OCI-LY3 (cell line): Measurements from ENCODE around the gene RNPEPL1.

Experiments used
- H2AFZ ChIP-seq: fragments of 200-600, 300-600 bp; shearing (Covaris generic); 2 replicates; pipeline ENCODE4 v1.6.0; 2014; ENCODE audit warnings: antibody characterized with exemption, low read depth, low read length
- H3K27ac ChIP-seq: fragments of 200-600, 300-600 bp; sonication (generic); 2 replicates; pipeline ENCODE4 v1.5.1; 2014; ENCODE audit warnings: mild to moderate bottlenecking, low read length, moderate library complexity, mixed read lengths
- H3K27me3 ChIP-seq: fragments of 200-600, 300-600 bp; sonication (generic); 2 replicates; pipeline ENCODE4 v1.6.1; 2014; ENCODE audit warnings: low read depth, low read length, mixed read lengths
- H3K36me3 ChIP-seq: fragments of 200-600, 300-600 bp; sonication (generic); replicated peaks from 2 replicates; pipeline ENCODE3; 2014; ENCODE audit warnings: low read depth, low read length, mixed read lengths
- H3K4me1 ChIP-seq: fragments of 300-600, 200-600 bp; sonication (generic); 2 replicates; pipeline ENCODE4 v1.6.1; 2014; ENCODE audit warnings: low read length, mixed read lengths
- H3K4me2 ChIP-seq: fragments of 200-600, 300-600 bp; sonication (generic); 2 replicates; pipeline ENCODE4 v1.6.1; 2014; ENCODE audit warnings: low read length, mixed read lengths
- H3K4me3 ChIP-seq: fragments of 300-600, 200-600 bp; sonication (generic); 2 replicates; pipeline ENCODE4 v1.5.1; 2014; ENCODE audit warnings: antibody characterized with exemption, mild to moderate bottlenecking, low read length, moderate library complexity
- H3K79me2 ChIP-seq: fragments of 300-600, 200-600 bp; shearing (Covaris generic); 2 replicates; pipeline ENCODE4 v1.6.1; 2014; ENCODE audit warnings: mild to moderate bottlenecking, low read length, mixed read lengths
- H3K9ac ChIP-seq: fragments of 300-600, 200-600 bp; shearing (Covaris generic); 2 replicates; pipeline ENCODE4 v1.6.0; 2014; ENCODE audit warnings: mild to moderate bottlenecking, low read length, moderate library complexity
- H3K9me3 ChIP-seq: fragments of 200-600, 300-600 bp; shearing (Covaris generic); 2 replicates; pipeline ENCODE4 v1.6.1; 2014; ENCODE audit warnings: low read length, mixed read lengths; ENCODE audit not compliant: insufficient read depth
- H4K20me1 ChIP-seq: fragments of 200-600, 300-600 bp; sonication (generic); 2 replicates; pipeline ENCODE4 v1.6.1; 2016; ENCODE audit warnings: low read length, mixed read lengths; ENCODE audit not compliant: insufficient read depth
- EZH2phosphoT487 ChIP-seq: fragments of 200-600 bp; shearing (Covaris generic); IDR thresholded peaks from 2 replicates; pipeline ENCODE4 v1.6.1; 2018; ENCODE audit warnings: antibody characterized with exemption, mixed run types, low read depth
- TF ChIP-seq, protein P1 (sequence below): fragments of 200-600, 300-600 bp; sonication (generic); IDR thresholded peaks from 2 replicates; pipeline ENCODE4 v1.5.1; 2014; ENCODE audit warnings: antibody characterized with exemption, low read length, low read depth

Gene RNPEPL1

DNA sequence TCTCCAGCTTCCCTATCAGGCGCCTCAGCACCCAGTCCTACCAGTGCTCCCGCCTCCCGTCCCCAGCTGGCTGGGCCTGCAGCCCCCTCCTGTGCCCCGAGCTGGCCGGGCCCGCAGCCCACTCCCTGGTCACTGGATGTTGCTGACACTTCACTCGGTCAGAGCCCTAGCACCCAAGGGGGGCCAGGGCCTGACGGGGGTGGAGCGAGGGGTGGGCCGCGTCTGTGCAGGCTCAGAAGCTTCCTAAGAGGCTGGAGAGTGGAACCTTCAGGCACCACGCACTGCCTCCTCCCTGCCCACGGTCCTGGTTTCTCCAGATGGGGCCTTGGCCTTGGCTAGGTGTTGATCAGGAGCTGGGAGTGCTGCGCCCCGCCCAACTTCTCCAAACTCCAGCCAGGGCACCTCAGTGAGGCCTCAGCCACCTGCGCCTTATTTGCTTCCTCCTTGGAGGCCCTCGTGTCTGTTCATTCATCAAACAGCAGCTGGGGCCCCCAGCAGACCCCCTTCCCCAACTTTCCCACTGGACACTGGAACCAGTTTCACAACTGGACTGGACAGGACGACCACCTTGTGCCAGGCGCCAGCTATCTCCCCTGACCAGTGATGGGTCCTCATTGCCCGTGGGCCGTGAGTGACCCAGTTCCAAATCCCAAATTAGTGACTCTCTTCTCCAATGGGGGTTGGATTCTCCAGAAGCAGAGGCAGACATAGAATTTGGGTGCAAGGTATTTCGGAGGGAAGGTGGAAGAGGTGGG, 35.0 kb downstream of the RNPEPL1 start:
- Histone ChIP-seq H3K27ac (no peak overlapping the region), H3K4me3 (no peak overlapping the region), H3K4me2 (no peak overlapping the region), H2AFZ (no peak overlapping the region), H3K9me3 (no peaks in the 10 kb centered on the region), H3K36me3 (no peaks in the 10 kb centered on the region), H3K79me2 (no peaks in the 10 kb centered on the region), H3K9ac (no peak overlapping the region), H3K4me1 (no peaks in the 10 kb centered on the region), H3K27me3 (no peaks in the 10 kb centered on the region), H4K20me1 (no peaks in the 10 kb centered on the region)
- TF ChIP-seq EZH2phosphoT487 = no peak
- TF ChIP-seq, protein P1, sequence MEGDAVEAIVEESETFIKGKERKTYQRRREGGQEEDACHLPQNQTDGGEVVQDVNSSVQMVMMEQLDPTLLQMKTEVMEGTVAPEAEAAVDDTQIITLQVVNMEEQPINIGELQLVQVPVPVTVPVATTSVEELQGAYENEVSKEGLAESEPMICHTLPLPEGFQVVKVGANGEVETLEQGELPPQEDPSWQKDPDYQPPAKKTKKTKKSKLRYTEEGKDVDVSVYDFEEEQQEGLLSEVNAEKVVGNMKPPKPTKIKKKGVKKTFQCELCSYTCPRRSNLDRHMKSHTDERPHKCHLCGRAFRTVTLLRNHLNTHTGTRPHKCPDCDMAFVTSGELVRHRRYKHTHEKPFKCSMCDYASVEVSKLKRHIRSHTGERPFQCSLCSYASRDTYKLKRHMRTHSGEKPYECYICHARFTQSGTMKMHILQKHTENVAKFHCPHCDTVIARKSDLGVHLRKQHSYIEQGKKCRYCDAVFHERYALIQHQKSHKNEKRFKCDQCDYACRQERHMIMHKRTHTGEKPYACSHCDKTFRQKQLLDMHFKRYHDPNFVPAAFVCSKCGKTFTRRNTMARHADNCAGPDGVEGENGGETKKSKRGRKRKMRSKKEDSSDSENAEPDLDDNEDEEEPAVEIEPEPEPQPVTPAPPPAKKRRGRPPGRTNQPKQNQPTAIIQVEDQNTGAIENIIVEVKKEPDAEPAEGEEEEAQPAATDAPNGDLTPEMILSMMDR = no peak

DNA sequence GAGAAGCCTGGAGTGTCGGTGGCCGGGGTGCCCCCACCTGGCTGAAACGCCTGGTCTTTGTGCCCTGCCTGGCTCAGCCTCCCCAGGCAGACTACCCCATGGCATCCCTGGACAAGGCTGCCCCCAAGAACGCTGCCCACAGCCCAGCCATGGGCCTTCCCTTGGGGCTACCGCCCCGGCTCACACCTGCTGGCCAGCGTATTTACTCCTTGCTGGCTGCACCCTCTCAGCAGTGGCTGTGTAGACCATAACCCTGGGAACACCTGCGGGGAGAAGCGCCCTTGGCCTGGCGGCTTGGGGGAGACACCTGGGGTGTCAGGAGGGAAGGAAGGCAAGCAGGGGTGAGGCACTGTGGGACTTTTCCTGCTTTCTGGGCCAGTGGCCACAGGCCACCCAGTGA, 35.6 kb downstream of the RNPEPL1 start:
- no peak overlapping the region for H3K4me3 ChIP-seq
- no peaks in the 10 kb centered on the region for H3K36me3 ChIP-seq
- TF ChIP-seq EZH2phosphoT487 = no peak
- TF ChIP-seq, protein P1 = no peak
- no peaks in the 10 kb centered on the region for H3K9me3 ChIP-seq
- no peaks in the 10 kb centered on the region for H3K27me3 ChIP-seq
- no peak overlapping the region for H2AFZ ChIP-seq
- no peak overlapping the region for H3K27ac ChIP-seq
- no peaks in the 10 kb centered on the region for H3K4me1 ChIP-seq
- H3K9ac ChIP-seq = no peak overlapping the region
- H3K79me2 ChIP-seq = no peaks in the 10 kb centered on the region
- H3K4me2 ChIP-seq = no peak overlapping the region
- H4K20me1 ChIP-seq = no peaks in the 10 kb centered on the region

DNA sequence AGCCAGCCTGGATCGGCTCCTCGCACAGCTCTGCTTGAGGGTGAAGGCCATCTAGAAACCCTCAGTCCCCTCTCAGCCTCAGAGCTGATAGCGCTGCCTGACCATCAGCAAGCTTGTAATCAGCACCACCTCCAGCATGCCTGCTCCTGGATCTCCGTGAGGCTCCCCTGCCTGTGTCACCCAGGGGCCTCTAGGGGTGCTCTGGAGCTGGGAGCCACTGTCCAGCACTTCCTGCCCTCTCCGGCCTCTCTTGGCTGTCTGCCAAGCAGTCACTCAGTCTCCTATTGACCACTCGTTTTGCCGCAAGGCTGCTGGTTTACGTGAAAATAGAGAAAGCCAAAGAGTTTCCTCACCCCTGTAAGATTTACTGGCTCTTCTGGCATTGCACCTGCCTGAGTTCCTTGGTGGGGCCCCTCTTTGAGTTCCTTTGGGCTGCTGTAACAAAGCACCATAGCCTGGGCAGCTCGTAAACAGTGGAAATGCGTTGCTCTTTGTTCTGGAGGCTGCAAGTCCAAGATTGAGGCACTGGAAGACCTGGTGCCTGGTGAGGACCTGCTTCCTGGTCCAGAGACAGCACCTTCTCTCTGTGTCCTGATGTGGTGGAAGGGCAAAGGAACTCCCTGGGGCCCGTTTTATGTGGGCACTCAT, 36.1 kb downstream of the RNPEPL1 start:
- TF ChIP-seq, protein P1 = peak; percentile 10; the same call in 1 of the 2 replicates
- no peak for TF ChIP-seq EZH2phosphoT487
- no peaks in the 10 kb centered on the region for H3K4me1 ChIP-seq
- H3K79me2 ChIP-seq = no peaks in the 10 kb centered on the region
- H3K4me3 ChIP-seq = no peak overlapping the region
- H3K4me2 ChIP-seq = no peak overlapping the region
- no peak overlapping the region for H3K27ac ChIP-seq
- no peak overlapping the region for H3K9ac ChIP-seq
- no peaks in the 10 kb centered on the region for H3K36me3 ChIP-seq
- no peaks in the 10 kb centered on the region for H3K27me3 ChIP-seq
- no peak overlapping the region for H2AFZ ChIP-seq
- no peaks in the 10 kb centered on the region for H4K20me1 ChIP-seq
- H3K9me3 ChIP-seq = no peaks in the 10 kb centered on the region

DNA sequence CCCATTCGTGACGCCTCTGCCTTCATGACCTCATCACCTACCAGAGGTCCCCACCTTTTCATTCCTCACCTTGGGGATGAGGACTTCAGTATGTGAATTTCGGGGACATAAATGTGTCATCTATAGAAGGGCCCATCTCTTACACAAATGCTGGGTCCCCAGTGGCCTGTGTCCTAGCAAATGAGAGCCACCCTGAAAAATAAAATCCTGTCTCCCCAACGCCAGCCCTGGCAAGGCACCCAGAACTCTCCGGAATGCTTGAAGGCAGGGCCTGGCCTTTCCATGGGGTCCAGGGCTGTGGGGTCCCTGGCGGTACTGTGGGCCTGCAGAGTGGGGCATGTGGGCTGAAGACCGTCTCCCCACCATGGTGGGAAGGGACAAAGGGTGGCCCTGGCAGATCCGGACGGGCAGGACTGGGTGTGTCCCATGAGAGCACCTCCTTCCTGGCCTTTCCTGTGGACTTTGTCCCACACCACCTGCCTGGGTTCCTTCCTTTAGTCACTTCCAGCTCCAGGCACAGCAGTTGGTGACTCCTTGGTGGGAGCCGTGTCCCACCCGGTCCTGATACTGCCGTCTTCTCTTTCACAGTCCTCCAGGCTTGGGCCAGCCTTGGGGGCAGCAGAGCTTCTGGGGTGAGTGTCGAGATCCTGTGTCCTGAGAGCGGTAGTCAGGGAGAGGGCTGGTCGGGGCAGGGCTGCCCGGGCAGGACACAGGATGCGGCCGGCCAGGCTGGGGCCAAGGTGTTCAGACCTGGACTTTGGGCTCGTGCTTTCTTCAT, 36.8 kb downstream of the RNPEPL1 start:
- Histone ChIP-seq H3K4me2 (no peak overlapping the region), H2AFZ (no peak overlapping the region), H3K27me3 (no peaks in the 10 kb centered on the region), H3K9ac (no peak overlapping the region), H3K36me3 (no peaks in the 10 kb centered on the region), H3K27ac (no peak overlapping the region), H3K9me3 (no peaks in the 10 kb centered on the region), H3K79me2 (no peaks in the 10 kb centered on the region), H4K20me1 (no peaks in the 10 kb centered on the region), H3K4me1 (no peaks in the 10 kb centered on the region), H3K4me3 (no peak overlapping the region)
- no peak for TF ChIP-seq EZH2phosphoT487
- TF ChIP-seq, protein P1 = no peak
